Fibroblast of the aortic adventitia (primary cell): ENCODE measurements around the gene NIPAL4. TPM values are rescaled to one million over a fixed set of nuclear protein-coding genes. Genes with fewer than 3 reads are reported as not detected.

Source experiments
- DNase-seq: peaks from one replicate; pipeline ENCODE4 v3.0.0-alpha.2; 2010; ENCODE audit warnings: low read depth
- H3K4me3 ChIP-seq: 2 replicates; pipeline ENCODE4 v1.5.1; 2011; ENCODE audit warnings: low read depth, mild to moderate bottlenecking, control low read depth, low read length, moderate library complexity
- total RNA-seq: library from RNA; depleted of rRNA; stranded (reverse); fragments of >200 nt; gene quantifications from 2 replicates; pipeline ENCODE4 v1.2.3, GENCODE V29; 2012; ENCODE audit warnings: low replicate concordance
- TF ChIP-seq, protein P1 (sequence below): IDR thresholded peaks from 2 replicates; pipeline ENCODE4 v1.5.1; 2011; ENCODE audit warnings: mild to moderate bottlenecking, low read length, control low read depth, inconsistent platforms; ENCODE audit not compliant: insufficient read depth

NIPAL4 gene
- total RNA-seq, 1 donor, result under 0.01 TPM

DNA sequence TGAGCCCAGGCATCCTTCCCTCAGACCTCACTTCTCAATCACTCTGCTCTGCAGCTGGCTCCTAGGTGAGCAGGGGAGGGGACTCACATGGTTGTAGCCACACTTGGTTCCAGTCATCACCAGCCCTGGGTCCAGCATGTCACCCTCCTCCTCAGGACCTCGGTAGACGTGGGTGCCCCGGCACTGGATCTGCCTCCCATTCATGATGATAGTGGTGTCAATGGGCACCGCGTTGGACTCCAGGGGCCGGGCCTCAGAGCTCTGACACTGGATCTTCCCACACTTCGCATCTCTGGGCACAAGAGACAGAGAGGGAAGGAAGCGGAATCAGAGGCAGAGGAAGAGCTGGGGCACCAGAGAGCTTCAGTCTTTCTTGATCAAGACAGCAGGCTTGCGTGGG is 32.9 kb downstream of the NIPAL4 start:
- no peak for DNase-seq
- H3K4me3 ChIP-seq, result no peak overlapping the region
- TF ChIP-seq, protein P1, sequence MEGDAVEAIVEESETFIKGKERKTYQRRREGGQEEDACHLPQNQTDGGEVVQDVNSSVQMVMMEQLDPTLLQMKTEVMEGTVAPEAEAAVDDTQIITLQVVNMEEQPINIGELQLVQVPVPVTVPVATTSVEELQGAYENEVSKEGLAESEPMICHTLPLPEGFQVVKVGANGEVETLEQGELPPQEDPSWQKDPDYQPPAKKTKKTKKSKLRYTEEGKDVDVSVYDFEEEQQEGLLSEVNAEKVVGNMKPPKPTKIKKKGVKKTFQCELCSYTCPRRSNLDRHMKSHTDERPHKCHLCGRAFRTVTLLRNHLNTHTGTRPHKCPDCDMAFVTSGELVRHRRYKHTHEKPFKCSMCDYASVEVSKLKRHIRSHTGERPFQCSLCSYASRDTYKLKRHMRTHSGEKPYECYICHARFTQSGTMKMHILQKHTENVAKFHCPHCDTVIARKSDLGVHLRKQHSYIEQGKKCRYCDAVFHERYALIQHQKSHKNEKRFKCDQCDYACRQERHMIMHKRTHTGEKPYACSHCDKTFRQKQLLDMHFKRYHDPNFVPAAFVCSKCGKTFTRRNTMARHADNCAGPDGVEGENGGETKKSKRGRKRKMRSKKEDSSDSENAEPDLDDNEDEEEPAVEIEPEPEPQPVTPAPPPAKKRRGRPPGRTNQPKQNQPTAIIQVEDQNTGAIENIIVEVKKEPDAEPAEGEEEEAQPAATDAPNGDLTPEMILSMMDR, result no peak

DNA sequence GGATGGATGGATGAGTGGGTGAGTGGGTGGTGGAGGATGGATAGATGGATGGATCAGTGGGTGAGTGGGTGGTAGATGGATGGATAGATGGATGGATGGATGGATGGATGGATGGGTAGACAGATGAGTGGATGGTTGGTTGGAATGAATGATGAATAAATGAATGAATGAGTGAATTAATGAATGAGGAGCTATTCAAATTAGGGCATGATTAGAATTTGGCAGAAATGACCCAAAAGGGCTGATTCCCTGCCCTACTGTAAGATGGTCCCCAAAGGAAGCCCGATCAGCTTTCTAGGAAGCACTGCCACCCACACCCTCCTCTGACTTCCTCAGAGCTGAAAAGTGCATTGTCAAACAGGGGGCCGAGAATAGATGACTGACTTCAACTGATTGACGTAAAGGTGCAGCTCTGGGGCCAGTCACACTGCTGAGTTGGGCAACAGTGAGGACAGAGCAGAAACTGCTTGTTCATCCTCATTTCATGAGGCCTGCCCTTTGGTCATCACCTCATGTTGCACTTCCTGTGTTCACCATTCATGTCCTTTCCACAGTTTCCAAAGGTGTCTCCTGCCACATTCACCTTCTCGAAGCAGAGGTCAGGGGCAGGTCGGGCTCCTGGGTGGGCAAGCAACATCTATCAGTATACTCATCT is 34.3 kb downstream of the NIPAL4 start:
- no peak for DNase-seq
- no peak overlapping the region for H3K4me3 ChIP-seq
- TF ChIP-seq, protein P1, result no peak

DNA sequence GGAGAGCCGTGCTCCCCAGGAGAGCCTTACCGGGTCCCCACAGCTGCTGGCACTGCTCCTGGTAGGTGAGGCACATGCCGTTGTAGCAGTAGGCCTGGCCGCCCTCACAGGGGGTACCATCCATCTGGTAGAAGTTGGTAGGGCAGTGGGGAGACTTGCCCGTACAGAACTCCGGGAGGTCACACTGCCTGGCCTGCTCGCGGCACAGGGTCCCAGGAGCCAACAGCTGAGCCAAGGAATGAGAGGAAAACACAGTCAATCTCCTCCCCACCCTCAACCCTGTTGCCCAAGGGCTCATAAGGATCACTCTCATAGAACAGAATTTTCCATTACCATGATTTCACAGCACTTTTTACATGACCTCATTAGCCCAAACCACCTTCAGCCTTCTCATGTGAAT is 36.9 kb downstream of the NIPAL4 start:
- TF ChIP-seq, protein P1, result no peak
- DNase-seq, result no peak
- H3K4me3 ChIP-seq, result no peak overlapping the region

- no peak for DNase-seq
- TF ChIP-seq, protein P1, result no peak
- H3K4me3 ChIP-seq, result no peak overlapping the region
These were observed 38.0 kb downstream of the NIPAL4 start for GRCh38 chr5:157497875-157498611.

GRCh38 chr5:157502143-157502647 is 42.2 kb downstream of the NIPAL4 start:
- TF ChIP-seq, protein P1, result no peak
- DNase-seq, result no peak
- no peak overlapping the region for H3K4me3 ChIP-seq

- TF ChIP-seq, protein P1, result no peak
- no peak overlapping the region for H3K4me3 ChIP-seq
- DNase-seq, result no peak
These were observed 44.0 kb downstream of the NIPAL4 start for GRCh38 chr5:157504053-157504452.
